B cell (primary cell): ENCODE measurements around the gene EGFR. TPM values are rescaled to one million over a fixed set of nuclear protein-coding genes. Genes with fewer than 3 reads are reported as not detected.

ENCODE experiments used
- ATAC-seq: fragments of 200-7000 bp; cut with Tn5 transposase; one replicate; pipeline ENCODE4 v1.10.0; 2021; ENCODE audit warnings: low read depth, mild to moderate bottlenecking, moderate number of reproducible peaks, moderate library complexity
- CTCF ChIA-PET: fragments of 350-600 bp; sonication (Branson Sonifier 250); formaldehyde crosslinking; loops from one replicate; lab custom pipeline; 2021; ENCODE audit warnings: antibody characterized with exemption, inconsistent platforms; lab: Charles Lee
- POLR2A ChIA-PET: fragments of 350-600 bp; sonication (Branson Sonifier 250); formaldehyde crosslinking; loops from one replicate; lab custom pipeline; 2021; ENCODE audit warnings: antibody characterized with exemption; lab: Charles Lee
- DNase-seq: peaks from one replicate; pipeline ENCODE4 v3.0.0; 2013
- H2AFZ ChIP-seq: 2 replicates; pipeline ENCODE4 v1.6.1; 2012; ENCODE audit warnings: mild to moderate bottlenecking, low read depth, low read length; ENCODE audit not compliant: insufficient read depth, poor library complexity, severe bottlenecking
- H3K27ac ChIP-seq, 2 donors: 1 replicate in 1 of 2; 2 replicates in 1 of 2; pipeline ENCODE4 v1.5.1; 2012 to 2013; ENCODE audit warnings: low read length in 2 of 2, mild to moderate bottlenecking in 2 of 2, moderate library complexity in 1 of 2
- H3K27me3 ChIP-seq, 4 experiments: fragments of 200-600 bp in 1 of 4; sonication (generic) in 1 of 4; replicated peaks in 1 of 4; 1 replicate in 2 of 4; 2 replicates in 2 of 4; pipeline versions ENCODE4 v1.6.1 to v1.7.0; 2013 to 2016; ENCODE audit warnings: low read length in 3 of 4, mild to moderate bottlenecking in 2 of 4, mixed read lengths in 1 of 4, moderate library complexity in 1 of 4; ENCODE audit not compliant: insufficient read depth in 4 of 4, control insufficient read depth in 3 of 4; ENCODE audit errors: control extremely low read depth in 1 of 4
- H3K36me3 ChIP-seq, 2 experiments: replicated peaks in 1 of 2; 1 replicate in 1 of 2; 2 replicates in 1 of 2; pipeline versions ENCODE4 v1.6.1 to v1.7.1; 2013; ENCODE audit warnings: low read length in 1 of 2; ENCODE audit not compliant: insufficient read depth in 2 of 2, control insufficient read depth in 1 of 2; ENCODE audit errors: control extremely low read depth in 1 of 2, extremely low read depth in 1 of 2
- H3K4me1 ChIP-seq, 2 donors: fragments of 200-600 bp in 1 of 2; sonication (generic) in 1 of 2; 1 replicate in 1 of 2; 2 replicates in 1 of 2; pipeline versions ENCODE4 v1.5.1 to v1.6.1; 2013 to 2017; ENCODE audit warnings: low read length in 2 of 2; ENCODE audit not compliant: control insufficient read depth in 2 of 2, insufficient read depth in 2 of 2
- H3K4me2 ChIP-seq: replicated peaks from 2 replicates; pipeline ENCODE3; 2012; ENCODE audit warnings: mild to moderate bottlenecking, low read depth, low read length; ENCODE audit not compliant: poor library complexity, severe bottlenecking
- H3K4me3 ChIP-seq, 5 experiments: fragments of 200-600 bp in 1 of 5; sonication (generic) in 1 of 5; 1 replicate in 3 of 5; 2 replicates in 2 of 5; pipeline versions ENCODE4 v1.5.1 to v1.7.0; 2011 to 2016; ENCODE audit warnings: low read length in 4 of 5, mild to moderate bottlenecking in 4 of 5, low read depth in 2 of 5, control low read depth in 1 of 5, moderate library complexity in 1 of 5; ENCODE audit not compliant: insufficient read depth in 1 of 5; ENCODE audit errors: control extremely low read depth in 1 of 5, extremely low read depth in 1 of 5
- H3K79me2 ChIP-seq: fragments of 200-600 bp; sonication (generic); one replicate; pipeline ENCODE4 v1.6.0; 2016; ENCODE audit warnings: low read length; ENCODE audit not compliant: control insufficient read depth, insufficient read depth
- H3K9ac ChIP-seq: fragments of 200-600 bp; sonication (generic); 2 replicates; pipeline ENCODE4 v1.6.1; 2017; ENCODE audit warnings: mild to moderate bottlenecking, low read length, moderate library complexity
- H3K9me3 ChIP-seq, 3 donors: one replicate each; pipeline versions ENCODE4 v1.6.1 to v1.7.1; 2013; ENCODE audit warnings: low read length in 2 of 3; ENCODE audit not compliant: control insufficient read depth in 2 of 3, insufficient read depth in 1 of 3; ENCODE audit errors: control extremely low read depth in 1 of 3
- H4K20me1 ChIP-seq: 2 replicates; pipeline ENCODE4 v1.6.0; 2012; ENCODE audit warnings: mild to moderate bottlenecking, low read length; ENCODE audit not compliant: insufficient read depth, control insufficient read depth, poor library complexity, severe bottlenecking
- H3K27ac Mint-ChIP-seq: one replicate; pipeline ENCODE4 v1.8.0; 2021; ENCODE audit warnings: mixed read lengths
- H3K27me3 Mint-ChIP-seq: one replicate; pipeline ENCODE4 v1.8.0; 2021; ENCODE audit warnings: mixed read lengths
- H3K4me1 Mint-ChIP-seq: one replicate; pipeline ENCODE4 v1.8.0; 2021; ENCODE audit warnings: mixed read lengths
- H3K4me3 Mint-ChIP-seq: one replicate; pipeline ENCODE4 v1.8.0; 2021; ENCODE audit warnings: mixed read lengths
- H3K9me3 Mint-ChIP-seq: one replicate; pipeline ENCODE4 v1.8.0; 2022; ENCODE audit warnings: mixed read lengths; ENCODE audit not compliant: insufficient read depth
- CTCF ChIP-seq: fragments of 200-600 bp; IDR thresholded peaks from one replicate; pipeline ENCODE4 v1.8.0; 2022; ENCODE audit warnings: antibody characterized with exemption, mild to moderate bottlenecking
- EZH2 ChIP-seq: IDR thresholded peaks from 2 replicates; pipeline ENCODE4 v1.6.1; 2012; ENCODE audit warnings: borderline replicate concordance, low read depth, mild to moderate bottlenecking, moderate library complexity, low read length; ENCODE audit not compliant: insufficient read depth, poor library complexity, severe bottlenecking
- WGBS: methylation state at CpG from one replicate; pipeline ENCODE4 v1.1.5; 2013; ENCODE audit warnings: missing lambda C conversion rate; ENCODE audit not compliant: insufficient coverage; 5-methylcytosine and 5-hydroxymethylcytosine counted together
- intact Hi-C: fragments of 100-400 bp; cut with micrococcal nuclease; formaldehyde crosslinking; loops from one replicate; pipeline ENCODE4 v1.10.0; 2022
- polyA plus RNA-seq: library from polyadenylated mRNA; depleted of rRNA; stranded (reverse); fragments of >200 nt; gene quantifications from 2 replicates; pipeline ENCODE4 v1.2.3, GENCODE V29; 2012
- total RNA-seq, 2 donors: library from RNA; stranded (reverse); fragments of 120-200 nt in 1 of 2; gene quantifications; 1 replicate in 1 of 2; 2 replicates in 1 of 2; pipeline versions ENCODE4 v1.2.3 to v1.2.4, GENCODE V29; 2013 to 2022

The EGFR gene
- total and polyA plus RNA-seq, 2 donors (not counting 1 experiment from before 2014, with no cell fraction given), result not detected

- no peaks in the 10 kb centered on the region for H3K79me2 ChIP-seq
- WGBS, result 93% methylated on average over 6 of the region's 6 CpGs
- H4K20me1 ChIP-seq, result no peaks in the 10 kb centered on the region
- H3K4me2 ChIP-seq, result no peak overlapping the region
- H3K9ac ChIP-seq, result no peak overlapping the region
- ChIA-PET CTCF (interaction anchor here (1.1 kb wide), 1 partner anchor 38 kb away, joined by 3 read pairs; no protein-coding TSS in a partner anchor), POLR2A (no interaction called here)
- ATAC-seq (no peak), DNase-seq (no peak)
- no peak overlapping the region for H3K27ac Mint-ChIP-seq
- no peak for TF ChIP-seq CTCF
- no peak for TF ChIP-seq EZH2
- peaks cover 9 to 14% of the 10 kb centered on the region in 2 donors for H3K4me1 ChIP-seq
- H3K4me1 Mint-ChIP-seq, result peaks cover 21% of the 10 kb centered on the region
- H3K36me3 ChIP-seq, result no peaks in the 10 kb centered on the region
- H3K27me3 Mint-ChIP-seq, result peaks cover 47% of the 10 kb centered on the region
- no peaks in the 10 kb centered on the region for H3K9me3 ChIP-seq
- H3K27ac ChIP-seq, result no peak overlapping the region
- H2AFZ ChIP-seq, result no peak overlapping the region
- H3K4me3 Mint-ChIP-seq, result no peak overlapping the region
- no peaks in the 10 kb centered on the region for H3K9me3 Mint-ChIP-seq
- intact Hi-C loops, result no loop called here
- no peak overlapping the region for H3K4me3 ChIP-seq
- H3K27me3 ChIP-seq, result peaks cover 0 to 10% (median 6%) of the 10 kb centered on the region in 4 experiments
These were observed 69.3 kb downstream of the EGFR start for GRCh38 chr7:55088107-55088506.

GRCh38 chr7:55088620-55089019, 69.8 kb downstream of the EGFR start:
- H3K27me3 Mint-ChIP-seq, result peaks cover 47% of the 10 kb centered on the region
- POLR2A ChIA-PET, result no interaction called here
- H3K27ac Mint-ChIP-seq, result no peak overlapping the region
- Histone ChIP-seq H3K9me3 (no peaks in the 10 kb centered on the region), H3K79me2 (no peaks in the 10 kb centered on the region), H4K20me1 (no peaks in the 10 kb centered on the region), H3K36me3 (no peaks in the 10 kb centered on the region), H3K4me2 (no peak overlapping the region), H3K4me3 (no peak overlapping the region), H2AFZ (no peak overlapping the region), H3K27ac (no peak overlapping the region), H3K4me1 (peaks cover 9 to 14% of the 10 kb centered on the region in 2 donors), H3K9ac (no peak overlapping the region), H3K27me3 (peaks cover 0 to 9% (median 6%) of the 10 kb centered on the region in 4 experiments)
- intact Hi-C loops, result no loop called here
- peaks cover 21% of the 10 kb centered on the region for H3K4me1 Mint-ChIP-seq
- no peak for ATAC-seq
- no peak for DNase-seq
- H3K9me3 Mint-ChIP-seq, result no peaks in the 10 kb centered on the region
- H3K4me3 Mint-ChIP-seq, result no peak overlapping the region
- 83% methylated on average over 2 of the region's 7 CpGs for WGBS
- CTCF ChIA-PET, result no interaction called here
- TF ChIP-seq CTCF, result no peak
- no peak for TF ChIP-seq EZH2
